Measurements from ENCODE around the gene CCDC24. TPM values are rescaled to one million over a fixed set of nuclear protein-coding genes. Genes with fewer than 3 reads are reported as not detected.

The CCDC24 gene
- total and polyA plus RNA-seq, 9 of the 15 experiments (the other 6 are each of a cell fraction or from before 2014, with no cell fraction given): 0.31 to 4.5 (median 1.5) TPM

- peak; percentile 78 to 81 for TF ChIP-seq SIX5 (IDR thresholded peaks at IDR 0.05; ENCODE audit: borderline replicate concordance in 1 of 2, insufficient read depth in 1 of 2, low read depth in 1 of 2, low read length in 2 of 2)
- peak; percentile 87 to 90 for TF ChIP-seq E2F6 (IDR thresholded peaks at IDR 0.05; ENCODE audit: borderline replicate concordance in 1 of 2, extremely low read depth in 1 of 2, insufficient read depth in 1 of 2, insufficient read length in 1 of 2, low read depth in 1 of 2, low read length in 1 of 2, poor library complexity in 1 of 2, severe bottlenecking in 1 of 2)
- TF ChIP-seq HDAC8 (tag; IDR thresholded peaks at IDR 0.05): peak; percentile 22; the same call in 1 of the 2 replicates
- TF ChIP-seq, protein P1, sequence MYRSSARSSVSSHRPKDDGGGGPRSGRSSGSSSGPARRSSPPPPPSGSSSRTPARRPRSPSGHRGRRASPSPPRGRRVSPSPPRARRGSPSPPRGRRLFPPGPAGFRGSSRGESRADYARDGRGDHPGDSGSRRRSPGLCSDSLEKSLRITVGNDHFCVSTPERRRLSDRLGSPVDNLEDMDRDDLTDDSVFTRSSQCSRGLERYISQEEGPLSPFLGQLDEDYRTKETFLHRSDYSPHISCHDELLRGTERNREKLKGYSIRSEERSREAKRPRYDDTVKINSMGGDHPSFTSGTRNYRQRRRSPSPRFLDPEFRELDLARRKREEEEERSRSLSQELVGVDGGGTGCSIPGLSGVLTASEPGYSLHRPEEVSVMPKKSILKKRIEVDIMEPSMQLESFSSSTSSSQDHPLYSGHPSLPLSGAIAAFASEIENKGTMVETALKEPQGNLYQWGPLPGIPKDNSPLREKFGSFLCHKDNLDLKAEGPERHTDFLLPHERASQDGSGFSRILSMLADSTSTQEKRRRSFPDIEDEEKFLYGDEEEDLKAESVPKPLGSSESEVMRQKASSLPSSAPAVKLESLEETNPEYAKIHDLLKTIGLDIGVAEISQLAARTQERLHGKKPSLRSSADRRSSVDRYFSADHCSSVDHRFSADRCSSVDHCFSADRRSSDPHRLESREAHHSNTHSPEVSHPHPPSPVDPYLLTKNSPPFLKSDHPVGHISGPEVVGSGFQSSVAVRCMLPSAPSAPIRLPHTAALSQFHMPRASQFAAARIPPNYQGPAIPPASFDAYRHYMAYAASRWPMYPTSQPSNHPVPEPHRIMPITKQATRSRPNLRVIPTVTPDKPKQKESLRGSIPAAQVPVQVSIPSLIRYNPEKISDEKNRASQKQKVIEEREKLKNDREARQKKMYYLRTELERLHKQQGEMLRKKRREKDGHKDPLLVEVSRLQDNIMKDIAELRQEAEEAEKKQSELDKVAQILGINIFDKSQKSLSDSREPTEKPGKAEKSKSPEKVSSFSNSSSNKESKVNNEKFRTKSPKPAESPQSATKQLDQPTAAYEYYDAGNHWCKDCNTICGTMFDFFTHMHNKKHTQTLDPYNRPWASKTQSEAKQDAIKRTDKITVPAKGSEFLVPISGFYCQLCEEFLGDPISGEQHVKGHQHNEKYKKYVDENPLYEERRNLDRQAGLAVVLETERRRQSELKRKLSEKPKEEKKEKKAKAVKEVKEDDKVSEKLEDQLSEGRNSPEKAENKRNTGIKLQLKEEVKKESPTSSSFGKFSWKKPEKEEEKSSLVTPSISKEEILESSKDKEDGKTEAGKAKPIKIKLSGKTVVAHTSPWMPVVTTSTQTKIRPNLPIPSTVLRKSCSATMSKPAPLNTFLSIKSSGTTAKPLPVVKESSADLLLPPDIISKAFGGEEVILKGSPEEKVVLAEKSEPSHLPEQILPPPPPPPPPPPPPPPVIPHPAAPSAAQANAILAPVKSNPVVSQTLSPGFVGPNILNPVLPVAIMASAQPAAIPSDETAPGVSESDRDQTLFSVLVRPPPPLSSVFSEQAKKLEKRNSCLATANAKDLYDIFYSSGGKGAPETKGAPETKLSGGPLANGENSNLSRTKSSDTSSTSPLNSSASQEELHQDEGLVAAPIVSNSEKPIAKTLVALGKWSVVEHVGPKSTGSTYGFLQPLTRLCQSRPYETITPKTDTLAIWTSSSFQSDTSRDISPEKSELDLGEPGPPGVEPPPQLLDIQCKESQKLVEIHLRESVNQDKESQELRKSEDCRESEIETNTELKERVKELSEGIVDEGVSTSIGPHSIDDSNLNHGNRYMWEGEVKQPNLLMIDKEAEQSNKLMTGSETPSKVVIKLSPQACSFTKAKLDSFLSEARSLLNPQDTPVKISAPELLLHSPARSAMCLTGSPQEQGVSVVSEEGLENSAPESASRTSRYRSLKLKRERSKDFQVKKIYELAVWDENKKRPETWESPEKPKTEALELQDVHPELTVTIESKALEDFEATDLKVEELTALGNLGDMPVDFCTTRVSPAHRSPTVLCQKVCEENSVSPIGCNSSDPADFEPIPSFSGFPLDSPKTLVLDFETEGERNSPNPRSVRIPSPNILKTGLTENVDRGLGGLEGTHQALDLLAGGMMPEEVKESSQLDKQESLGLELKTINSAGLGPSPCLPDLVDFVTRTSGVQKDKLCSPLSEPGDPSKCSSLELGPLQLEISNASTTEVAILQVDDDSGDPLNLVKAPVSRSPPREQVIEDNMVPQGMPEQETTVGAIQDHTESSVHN (IDR thresholded peaks at IDR 0.05; ENCODE audit: borderline replicate concordance in 1 of 2, low read depth in 1 of 2): no peak
- TF ChIP-seq ARID2 (IDR thresholded peaks at IDR 0.05): peak; percentile 65
- TF ChIP-seq, protein P2, sequence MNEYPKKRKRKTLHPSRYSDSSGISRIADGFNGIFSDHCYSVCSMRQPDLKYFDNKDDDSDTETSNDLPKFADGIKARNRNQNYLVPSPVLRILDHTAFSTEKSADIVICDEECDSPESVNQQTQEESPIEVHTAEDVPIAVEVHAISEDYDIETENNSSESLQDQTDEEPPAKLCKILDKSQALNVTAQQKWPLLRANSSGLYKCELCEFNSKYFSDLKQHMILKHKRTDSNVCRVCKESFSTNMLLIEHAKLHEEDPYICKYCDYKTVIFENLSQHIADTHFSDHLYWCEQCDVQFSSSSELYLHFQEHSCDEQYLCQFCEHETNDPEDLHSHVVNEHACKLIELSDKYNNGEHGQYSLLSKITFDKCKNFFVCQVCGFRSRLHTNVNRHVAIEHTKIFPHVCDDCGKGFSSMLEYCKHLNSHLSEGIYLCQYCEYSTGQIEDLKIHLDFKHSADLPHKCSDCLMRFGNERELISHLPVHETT (CRISPR knock-in tag; conservative IDR thresholded peaks at IDR 0.05 in 1 of 2, IDR thresholded peaks at IDR 0.05 in 1 of 2): peak in 1 of 2 experiments; percentile 90; a peak in 2 of 4 replicates
- TF ChIP-seq TBP (optimal IDR thresholded peaks at IDR 0.05; ENCODE audit: low read depth, low read length): peak; percentile 91
Measured at GRCh38 chr1:43946236-43947060, 45.0 kb upstream of the CCDC24 start, which contains the start of gene IPO13 (continued).
